Upper lobe of left lung (tissue), 4 donors: ENCODE data around the gene LRP5.

Source experiments
- CTCF ChIP-seq, 6 experiments: fragments of 450-650 bp in 4 of 6; fragments of 200-600 bp in 2 of 6; sonication (generic) in 2 of 6; IDR thresholded peaks; one replicate each; pipeline ENCODE4 v1.5.1; 2016 to 2019; ENCODE audit warnings: antibody characterized with exemption in 6 of 6
- EP300 ChIP-seq, 4 donors: sonication (generic); formaldehyde crosslinking; IDR thresholded peaks; one replicate each; pipeline ENCODE4 v1.5.1; 2017; ENCODE audit warnings: antibody characterized with exemption in 4 of 4, control low read depth in 2 of 4
- POLR2A ChIP-seq, 4 donors: fragments of 450-650 bp; IDR thresholded peaks; one replicate each; pipeline ENCODE4 v1.5.1; 2016 to 2017; ENCODE audit warnings: antibody characterized with exemption in 4 of 4, mild to moderate bottlenecking in 2 of 4
- POLR2AphosphoS5 ChIP-seq, 2 donors: sonication (generic); formaldehyde crosslinking; IDR thresholded peaks; one replicate each; pipeline ENCODE4 v1.5.1; 2017; ENCODE audit warnings: antibody characterized with exemption in 2 of 2

- TF ChIP-seq POLR2AphosphoS5 (IDR thresholded peaks at IDR 0.05) (no peak), CTCF (IDR thresholded peaks at IDR 0.05) (no peak), POLR2A (IDR thresholded peaks at IDR 0.05) (no peak), EP300 (IDR thresholded peaks at IDR 0.05) (no peak)
These were observed 49.3 kb downstream of the LRP5 start for GRCh38 chr11:68361702-68362101.
